Activated CD8-positive, alpha-beta T cell treated with anti-CD3 and anti-CD28 coated beads, Interleukin-2, amount 10 ng/mL, durations not matched to agents 7 days and 5 days (primary cell): ENCODE data around the gene MYO1B. TPM values are rescaled to one million over a fixed set of nuclear protein-coding genes. Genes with fewer than 3 reads are reported as not detected.
A peak's percentile ranks its signal among the peaks of the same experiment; 100 is the strongest.

Experiments used
- ATAC-seq: fragments of 150-1000 bp; cut with Tn5 transposase; one replicate; pipeline ENCODE4 v1.10.0; 2021; ENCODE audit warnings: moderate library complexity
- CTCF ChIA-PET: fragments of 350-600 bp; sonication (Branson Sonifier 250); formaldehyde crosslinking; loops from one replicate; lab custom pipeline; 2021; ENCODE audit warnings: antibody characterized with exemption; lab: Charles Lee
- POLR2A ChIA-PET: fragments of 350-600 bp; sonication (Branson Sonifier 250); formaldehyde crosslinking; loops from one replicate; lab custom pipeline; 2021; ENCODE audit warnings: antibody characterized with exemption; lab: Charles Lee
- DNase-seq: peaks from one replicate; pipeline ENCODE4 v3.0.0-alpha.2; 2020
- H3K27ac Mint-ChIP-seq: one replicate; pipeline ENCODE4 v1.8.0; 2021; ENCODE audit warnings: mild to moderate bottlenecking, mixed read lengths
- H3K27me3 Mint-ChIP-seq: one replicate; pipeline ENCODE4 v1.8.0; 2021; ENCODE audit warnings: low read depth, mixed read lengths
- H3K36me3 Mint-ChIP-seq: one replicate; pipeline ENCODE4 v1.8.0; 2021; ENCODE audit warnings: low read depth, mixed read lengths
- H3K4me1 Mint-ChIP-seq: one replicate; pipeline ENCODE4 v1.8.0; 2021; ENCODE audit warnings: low read depth, mixed read lengths
- H3K4me3 Mint-ChIP-seq: one replicate; pipeline ENCODE4 v1.8.0; 2021; ENCODE audit warnings: mild to moderate bottlenecking, mixed read lengths
- H3K9me3 Mint-ChIP-seq: one replicate; pipeline ENCODE4 v1.8.0; 2022; ENCODE audit warnings: mixed read lengths; ENCODE audit not compliant: insufficient read depth
- total RNA-seq, 2 experiments: library from RNA; stranded (reverse); gene quantifications; one replicate each; pipeline ENCODE4 v1.2.3, GENCODE V29; 2021

MYO1B gene
- total RNA-seq, 2 experiments from 2014 or later: 2.6 to 3.4 TPM

- no peaks in the 10 kb centered on the region for H3K36me3 Mint-ChIP-seq
- no peak overlapping the region for H3K4me3 Mint-ChIP-seq
- H3K4me1 Mint-ChIP-seq: peaks cover 3% of the 10 kb centered on the region
- ChIA-PET CTCF (no interaction called here), POLR2A (no interaction called here)
- DNase-seq: no peak
- no peaks in the 10 kb centered on the region for H3K9me3 Mint-ChIP-seq
- H3K27me3 Mint-ChIP-seq: no peaks in the 10 kb centered on the region
- no peak for ATAC-seq
- no peak overlapping the region for H3K27ac Mint-ChIP-seq
Observed at GRCh38 chr2:191399601-191400000, 154.4 kb downstream of the MYO1B start.

- Mint-ChIP-seq H3K9me3 (no peaks in the 10 kb centered on the region), H3K27me3 (no peaks in the 10 kb centered on the region), H3K27ac (no peak overlapping the region), H3K4me3 (no peak overlapping the region), H3K36me3 (no peaks in the 10 kb centered on the region), H3K4me1 (peaks cover 15% of the 10 kb centered on the region)
- DNase-seq (no peak), ATAC-seq (no peak)
- ChIA-PET POLR2A (interaction anchor here (0.6 kb wide), 1 partner anchor 297 kb away, joined by 5 read pairs; no protein-coding TSS in a partner anchor), CTCF (no interaction called here)
Observed at GRCh38 chr2:191401287-191401686, 156.1 kb downstream of the MYO1B start.

GRCh38 chr2:191402966-191403565, 157.9 kb downstream of the MYO1B start:
- Mint-ChIP-seq H3K27me3 (no peaks in the 10 kb centered on the region), H3K4me3 (no peak overlapping the region), H3K4me1 (peaks cover 17% of the 10 kb centered on the region), H3K36me3 (no peaks in the 10 kb centered on the region), H3K9me3 (no peaks in the 10 kb centered on the region), H3K27ac (no peak overlapping the region)
- ChIA-PET CTCF (no interaction called here), POLR2A (no interaction called here)
- no peak for ATAC-seq
- DNase-seq: no peak

GRCh38 chr2:191404568-191404991, 159.4 kb downstream of the MYO1B start:
- ChIA-PET POLR2A (no interaction called here), CTCF (interaction anchor here (1.5 kb wide), 1 partner anchor 135 kb away, joined by 5 read pairs; no protein-coding TSS in a partner anchor)
- DNase-seq (no peak), ATAC-seq (no peak)
- no peaks in the 10 kb centered on the region for H3K9me3 Mint-ChIP-seq
- H3K4me1 Mint-ChIP-seq: peaks cover 17% of the 10 kb centered on the region
- no peak overlapping the region for H3K4me3 Mint-ChIP-seq
- no peaks in the 10 kb centered on the region for H3K27me3 Mint-ChIP-seq
- no peaks in the 10 kb centered on the region for H3K36me3 Mint-ChIP-seq
- no peak overlapping the region for H3K27ac Mint-ChIP-seq

GRCh38 chr2:191405546-191405945, 160.3 kb downstream of the MYO1B start:
- ChIA-PET CTCF (interaction anchor here (0.9 to 1.0 kb wide), 3 partner anchors 9 to 84 kb away, joined by 3 read pairs; no protein-coding TSS in a partner anchor), POLR2A (no interaction called here)
- no peak overlapping the region for H3K4me3 Mint-ChIP-seq
- no peaks in the 10 kb centered on the region for H3K27me3 Mint-ChIP-seq
- DNase-seq: no peak
- no peaks in the 10 kb centered on the region for H3K36me3 Mint-ChIP-seq
- ATAC-seq: no peak
- H3K9me3 Mint-ChIP-seq: no peaks in the 10 kb centered on the region
- no peak overlapping the region for H3K27ac Mint-ChIP-seq
- peaks cover 17% of the 10 kb centered on the region for H3K4me1 Mint-ChIP-seq

GRCh38 chr2:191410646-191411436, 165.6 kb downstream of the MYO1B start:
- H3K9me3 Mint-ChIP-seq: no peaks in the 10 kb centered on the region
- ChIA-PET POLR2A (no interaction called here), CTCF (no interaction called here)
- peaks cover 4% of the 10 kb centered on the region for H3K4me1 Mint-ChIP-seq
- DNase-seq (no peak), ATAC-seq (no peak)
- no peak overlapping the region for H3K27ac Mint-ChIP-seq
- H3K36me3 Mint-ChIP-seq: no peaks in the 10 kb centered on the region
- H3K4me3 Mint-ChIP-seq: no peak overlapping the region
- no peaks in the 10 kb centered on the region for H3K27me3 Mint-ChIP-seq

- no peak for ATAC-seq
- H3K9me3 Mint-ChIP-seq: no peaks in the 10 kb centered on the region
Observed at GRCh38 chr2:191411472-191411871, 166.3 kb downstream of the MYO1B start.

GRCh38 chr2:191412353-191412752, 167.1 kb downstream of the MYO1B start:
- Mint-ChIP-seq H3K4me3 (no peak overlapping the region), H3K27ac (no peak overlapping the region), H3K4me1 (no peaks in the 10 kb centered on the region), H3K27me3 (no peaks in the 10 kb centered on the region), H3K9me3 (no peaks in the 10 kb centered on the region), H3K36me3 (no peaks in the 10 kb centered on the region)
- ATAC-seq (no peak), DNase-seq (no peak)
- ChIA-PET CTCF (no interaction called here), POLR2A (no interaction called here)

More at GRCh38 chr2:191411472-191411871, 166.3 kb downstream of the MYO1B start:
- no peaks in the 10 kb centered on the region for H3K27me3 Mint-ChIP-seq
- POLR2A ChIA-PET: no interaction called here
- H3K4me3 Mint-ChIP-seq: no peak overlapping the region
- H3K4me1 Mint-ChIP-seq: peaks cover under 1% of the 10 kb centered on the region
- no peak overlapping the region for H3K27ac Mint-ChIP-seq
- DNase-seq: no peak
- H3K36me3 Mint-ChIP-seq: no peaks in the 10 kb centered on the region
- CTCF ChIA-PET: no interaction called here

- no peaks in the 10 kb centered on the region for H3K36me3 Mint-ChIP-seq
- no peak overlapping the region for H3K27ac Mint-ChIP-seq
- H3K27me3 Mint-ChIP-seq: no peaks in the 10 kb centered on the region
- H3K4me1 Mint-ChIP-seq: no peaks in the 10 kb centered on the region
- no peaks in the 10 kb centered on the region for H3K9me3 Mint-ChIP-seq
- ChIA-PET POLR2A (no interaction called here), CTCF (interaction anchor here (1.0 kb wide), 1 partner anchor 107 kb away, joined by 3 read pairs; no protein-coding TSS in a partner anchor)
- DNase-seq: no peak
- no peak overlapping the region for H3K4me3 Mint-ChIP-seq
- ATAC-seq: no peak
Observed at GRCh38 chr2:191415101-191415500, 169.9 kb downstream of the MYO1B start.

GRCh38 chr2:191415858-191416257, 170.7 kb downstream of the MYO1B start:
- ChIA-PET POLR2A (no interaction called here), CTCF (interaction anchor here (1.0 kb wide), 1 partner anchor 106 kb away, joined by 3 read pairs; no protein-coding TSS in a partner anchor)
- Mint-ChIP-seq H3K27me3 (no peaks in the 10 kb centered on the region), H3K36me3 (no peaks in the 10 kb centered on the region), H3K4me3 (no peak overlapping the region), H3K4me1 (no peaks in the 10 kb centered on the region), H3K27ac (no peak overlapping the region), H3K9me3 (no peaks in the 10 kb centered on the region)
- DNase-seq (no peak), ATAC-seq (no peak)

- no peak overlapping the region for H3K27ac Mint-ChIP-seq
- H3K36me3 Mint-ChIP-seq: no peaks in the 10 kb centered on the region
- DNase-seq (no peak), ATAC-seq (no peak)
- no peaks in the 10 kb centered on the region for H3K27me3 Mint-ChIP-seq
- H3K4me1 Mint-ChIP-seq: peaks cover 2% of the 10 kb centered on the region
- POLR2A ChIA-PET: no interaction called here
- CTCF ChIA-PET: no interaction called here
- H3K9me3 Mint-ChIP-seq: no peaks in the 10 kb centered on the region
- no peak overlapping the region for H3K4me3 Mint-ChIP-seq
Observed at GRCh38 chr2:191417746-191418145, 172.5 kb downstream of the MYO1B start.

GRCh38 chr2:191421950-191422349, 176.7 kb downstream of the MYO1B start:
- Mint-ChIP-seq H3K36me3 (no peaks in the 10 kb centered on the region), H3K27me3 (no peaks in the 10 kb centered on the region), H3K9me3 (no peaks in the 10 kb centered on the region), H3K4me3 (no peak overlapping the region), H3K27ac (no peak overlapping the region), H3K4me1 (peaks cover 2% of the 10 kb centered on the region)
- ChIA-PET POLR2A (no interaction called here), CTCF (no interaction called here)
- ATAC-seq (peak; percentile 39), DNase-seq (no peak)
